Measurements from ENCODE around the gene CSTF3.

DNA sequence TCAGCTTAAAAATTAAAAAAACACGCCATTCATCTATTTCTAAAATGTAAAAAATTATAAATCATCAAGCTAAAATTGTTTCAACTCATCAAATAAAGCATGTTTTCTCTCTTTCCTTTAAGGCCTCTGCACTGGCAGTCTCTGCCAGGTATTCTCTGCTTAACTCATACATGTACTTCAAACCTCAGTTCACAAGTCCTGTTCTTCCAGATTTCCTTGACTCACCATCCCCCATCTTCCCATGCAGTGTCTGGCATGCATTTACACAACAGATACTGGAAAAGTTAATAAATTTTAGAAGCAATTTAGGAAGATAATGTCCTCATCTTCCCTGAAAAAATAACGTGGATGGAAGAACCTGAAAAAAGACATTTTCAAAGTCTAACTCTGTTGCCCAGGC, 32.5 kb downstream of the CSTF3 start:
- TF ChIP-seq, protein P1, sequence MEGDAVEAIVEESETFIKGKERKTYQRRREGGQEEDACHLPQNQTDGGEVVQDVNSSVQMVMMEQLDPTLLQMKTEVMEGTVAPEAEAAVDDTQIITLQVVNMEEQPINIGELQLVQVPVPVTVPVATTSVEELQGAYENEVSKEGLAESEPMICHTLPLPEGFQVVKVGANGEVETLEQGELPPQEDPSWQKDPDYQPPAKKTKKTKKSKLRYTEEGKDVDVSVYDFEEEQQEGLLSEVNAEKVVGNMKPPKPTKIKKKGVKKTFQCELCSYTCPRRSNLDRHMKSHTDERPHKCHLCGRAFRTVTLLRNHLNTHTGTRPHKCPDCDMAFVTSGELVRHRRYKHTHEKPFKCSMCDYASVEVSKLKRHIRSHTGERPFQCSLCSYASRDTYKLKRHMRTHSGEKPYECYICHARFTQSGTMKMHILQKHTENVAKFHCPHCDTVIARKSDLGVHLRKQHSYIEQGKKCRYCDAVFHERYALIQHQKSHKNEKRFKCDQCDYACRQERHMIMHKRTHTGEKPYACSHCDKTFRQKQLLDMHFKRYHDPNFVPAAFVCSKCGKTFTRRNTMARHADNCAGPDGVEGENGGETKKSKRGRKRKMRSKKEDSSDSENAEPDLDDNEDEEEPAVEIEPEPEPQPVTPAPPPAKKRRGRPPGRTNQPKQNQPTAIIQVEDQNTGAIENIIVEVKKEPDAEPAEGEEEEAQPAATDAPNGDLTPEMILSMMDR (conservative IDR thresholded peaks at IDR 0.05; ENCODE audit: low read length): no peak
- no peak for TF ChIP-seq EZH2phosphoT487 (IDR thresholded peaks at IDR 0.05; ENCODE audit: borderline replicate concordance, low read depth, low read length)

All from OCI-LY7 (cell line).